ENCODE data around the gene KLK3.

The KLK3 gene

DNA sequence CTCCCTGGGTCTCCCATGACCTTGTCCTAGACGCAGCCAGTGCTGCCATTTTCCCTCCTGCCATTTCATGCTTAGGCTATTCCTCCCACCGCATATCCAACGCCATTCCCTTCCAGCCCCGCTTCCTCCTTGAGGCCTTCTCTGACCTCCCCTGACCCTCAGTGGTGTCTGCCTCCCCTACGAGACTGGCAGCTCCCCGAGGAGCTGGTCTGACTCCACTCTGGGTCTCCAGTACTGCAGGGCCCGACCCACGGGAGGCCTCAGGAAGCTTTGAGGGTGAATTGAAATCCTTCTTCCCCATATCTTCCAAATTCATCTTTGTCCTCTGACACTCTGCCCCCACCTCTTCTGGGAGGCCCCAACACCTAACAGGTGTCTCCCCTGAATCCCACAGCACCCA is 22.0 kb upstream of the KLK3 start:
- no peak for DNase-seq

DNA sequence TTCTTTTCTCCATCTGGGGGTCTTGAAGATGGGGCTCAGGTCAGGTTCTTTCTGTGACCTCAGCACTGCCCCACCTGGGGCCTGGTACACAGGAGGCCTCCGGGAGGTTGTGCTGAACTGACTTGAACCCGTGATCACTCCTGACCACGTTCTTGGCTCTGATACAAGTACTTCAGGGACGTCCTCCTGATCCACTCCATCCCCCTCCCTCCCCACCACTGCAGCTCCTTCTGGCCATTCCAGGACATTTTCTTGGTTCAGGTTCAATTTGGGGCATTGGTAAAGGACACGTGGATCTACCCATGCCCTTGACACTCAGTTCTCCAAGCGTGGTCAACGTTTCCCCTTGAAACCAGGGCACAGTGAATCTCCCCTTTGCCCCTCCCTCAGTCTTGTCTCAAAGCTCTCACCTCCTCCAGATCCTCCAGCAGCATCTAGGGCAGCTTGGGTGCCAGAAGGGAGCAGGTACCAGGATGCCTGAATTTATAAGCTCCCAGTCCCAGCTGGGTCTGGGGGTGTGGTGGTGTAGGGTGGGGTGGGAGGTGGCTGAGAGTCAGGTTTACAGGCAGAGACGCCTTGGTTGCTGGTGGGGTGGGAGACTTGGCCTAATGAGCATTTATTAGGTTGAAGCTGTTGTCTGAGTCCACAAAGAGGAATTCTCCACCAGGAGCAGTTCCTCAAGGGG is 21.5 kb upstream of the KLK3 start, which contains the start of gene KLK15:
Gene KLK15 (minus strand): TSS at position 458 of the 685 bp plus-strand sequence. CDS start 2,082 bp downstream, outside the sequence.
- DNase-seq = no peak

DNA sequence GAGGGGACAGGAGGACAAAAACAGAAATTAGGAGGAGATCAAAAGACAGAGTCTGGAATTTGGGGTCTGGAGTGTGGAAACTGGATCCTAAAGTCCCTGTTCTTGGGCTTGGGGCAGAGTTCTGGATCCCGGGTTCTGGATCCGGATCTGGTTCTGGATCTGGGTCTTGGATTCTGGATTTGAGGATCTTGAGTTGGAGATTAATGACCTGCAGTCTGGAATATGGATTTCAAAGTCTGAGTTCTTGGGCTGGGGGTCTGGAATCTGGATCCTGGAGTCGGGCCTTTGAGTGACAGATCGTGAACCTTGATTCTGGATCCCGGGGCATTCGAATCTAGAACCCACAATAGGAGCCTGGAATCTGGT is 20.9 kb upstream of the KLK3 start:
- no peak for DNase-seq

DNA sequence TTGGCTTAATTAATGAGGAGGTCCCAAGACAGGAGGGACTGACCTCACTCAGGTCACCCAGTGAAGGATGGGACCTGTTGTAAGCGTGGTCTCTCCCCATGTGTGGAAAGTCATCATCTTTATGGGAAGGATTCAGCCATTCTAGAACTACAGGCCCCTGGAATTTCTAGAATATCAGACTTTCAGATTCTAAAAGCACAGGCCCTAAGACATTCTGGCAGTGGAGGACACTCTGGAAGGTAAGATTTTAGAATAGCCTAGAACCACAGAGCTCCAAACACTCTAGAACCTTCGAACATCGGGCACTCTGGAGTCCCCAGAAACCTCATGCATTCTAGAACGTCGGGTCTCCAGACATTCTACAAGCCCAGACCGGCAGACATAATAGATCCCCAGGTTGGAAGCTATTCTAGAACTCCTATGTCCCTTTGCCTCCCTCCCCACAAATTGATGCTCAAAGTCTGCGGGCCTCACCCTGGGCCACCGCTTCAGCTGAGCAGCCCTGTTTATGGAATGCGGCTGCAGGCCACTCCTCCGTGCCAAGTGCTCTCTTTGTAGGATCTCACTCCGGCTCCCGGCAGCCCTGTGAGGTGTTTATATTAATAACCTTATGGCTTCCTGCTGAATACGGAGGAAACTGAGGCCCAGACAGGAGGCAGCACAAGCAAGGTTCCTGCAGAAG is 19.5 kb upstream of the KLK3 start:
- DNase-seq = no peak

DNA sequence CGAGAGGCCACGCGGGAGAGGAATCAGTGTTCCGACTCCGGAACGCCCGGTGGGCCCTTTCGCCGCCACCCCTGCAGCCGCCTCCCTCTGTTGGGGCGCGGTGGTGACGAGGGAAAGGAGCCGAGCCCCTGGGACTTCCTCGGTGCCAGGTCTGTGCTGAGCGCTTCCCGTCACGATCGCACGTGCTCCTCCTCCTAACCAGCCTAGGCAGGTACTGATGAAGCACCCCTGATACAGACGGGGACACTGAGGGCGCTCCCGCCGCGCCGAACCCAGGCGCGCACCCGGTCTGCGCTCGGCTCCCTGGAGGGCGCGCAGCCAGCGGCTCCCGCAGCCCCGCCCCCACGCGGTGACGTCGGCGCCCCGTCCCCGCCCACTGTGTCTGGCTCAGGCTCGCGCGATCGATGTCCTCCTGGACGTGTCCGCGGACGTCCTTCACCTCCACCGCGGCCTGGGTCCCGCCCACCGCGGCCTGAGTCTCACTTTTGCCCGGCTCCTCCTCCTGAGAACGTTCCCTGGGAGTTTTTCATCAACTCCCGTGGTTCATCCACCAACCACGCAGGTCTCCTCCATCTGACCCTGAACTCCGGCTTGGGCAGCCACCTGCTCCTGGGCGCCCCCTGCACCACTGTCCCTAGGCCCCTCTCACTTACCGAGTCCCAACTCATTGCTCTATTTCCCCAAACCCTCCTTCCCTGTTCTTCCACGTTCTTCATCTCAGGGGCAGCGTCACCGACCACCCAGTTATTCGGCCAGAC is 18.8 kb upstream of the KLK3 start:
- peak; percentile 85 for DNase-seq

DNA sequence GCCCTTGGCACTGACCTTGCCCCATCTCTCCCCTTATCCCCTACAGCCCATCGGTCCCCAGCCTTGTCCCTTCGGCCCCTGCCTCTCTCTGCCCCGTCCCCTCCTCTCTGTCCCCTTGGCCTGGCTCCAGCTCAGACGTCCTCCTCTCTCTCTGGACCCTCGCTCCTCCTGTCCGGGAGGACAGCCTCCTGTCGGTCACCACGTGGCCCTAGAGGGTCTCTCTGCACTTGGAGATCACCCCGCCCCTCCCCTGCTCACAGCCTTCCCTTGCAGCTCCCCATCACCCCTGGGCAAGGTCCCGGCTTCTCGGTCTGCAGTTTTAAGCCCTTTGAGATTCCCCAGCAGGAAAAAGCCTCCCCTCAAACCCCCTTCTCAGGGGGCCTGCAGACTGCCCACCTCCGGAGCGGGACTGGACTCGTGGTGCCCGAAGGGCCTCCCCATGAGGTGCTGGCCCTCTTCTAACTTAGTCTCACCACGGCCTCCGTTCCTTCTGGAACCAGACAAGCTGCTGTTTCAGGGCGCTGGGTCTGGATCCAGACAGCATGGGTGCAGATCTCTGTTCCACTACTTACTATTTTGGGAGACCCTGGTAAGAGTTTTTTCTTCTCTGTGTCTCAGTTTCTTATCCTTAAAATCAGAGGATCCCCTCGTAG is 18.0 kb upstream of the KLK3 start:
- DNase-seq = no peak

DNA sequence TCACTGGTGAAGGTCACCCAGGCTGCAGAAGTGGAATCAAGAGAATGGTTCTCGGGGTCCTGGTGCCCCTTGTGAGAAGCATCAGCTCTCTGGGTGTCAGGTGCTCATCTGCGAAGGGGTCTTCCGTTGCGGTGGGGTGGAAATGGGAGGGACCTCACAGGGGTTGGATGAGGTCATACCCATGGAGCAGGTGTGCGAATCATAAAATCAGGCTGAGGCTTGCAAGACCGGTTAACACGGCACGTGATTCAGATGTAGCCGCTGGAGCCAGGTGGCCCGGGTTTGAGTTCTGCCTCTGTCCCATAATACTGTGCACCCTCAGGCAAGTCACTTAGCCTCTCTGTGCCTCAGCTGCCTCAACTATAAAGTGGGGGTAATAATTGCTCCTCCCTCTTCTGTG is 17.4 kb upstream of the KLK3 start:
- no peak for DNase-seq

DNA sequence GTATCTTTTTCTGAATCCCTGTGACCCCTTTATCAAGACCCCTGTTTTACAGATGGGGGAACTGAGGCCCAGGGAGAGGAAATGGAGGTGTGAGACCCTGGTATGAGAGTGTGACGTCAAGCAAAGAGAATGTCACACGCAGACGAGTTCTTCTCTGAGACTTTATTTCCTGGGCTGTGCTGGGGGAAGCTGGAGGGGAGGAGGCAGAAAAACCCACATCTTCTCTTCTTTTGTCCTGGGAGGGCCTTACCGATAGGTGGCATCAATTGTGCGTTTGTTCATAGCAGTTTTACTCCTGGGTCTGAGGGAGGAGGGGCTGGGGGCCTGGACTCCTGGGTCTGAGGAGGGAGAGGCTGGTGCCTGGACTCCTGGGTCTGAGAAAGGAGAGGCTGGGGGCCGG is 16.5 kb upstream of the KLK3 start:
- no peak for DNase-seq

DNA sequence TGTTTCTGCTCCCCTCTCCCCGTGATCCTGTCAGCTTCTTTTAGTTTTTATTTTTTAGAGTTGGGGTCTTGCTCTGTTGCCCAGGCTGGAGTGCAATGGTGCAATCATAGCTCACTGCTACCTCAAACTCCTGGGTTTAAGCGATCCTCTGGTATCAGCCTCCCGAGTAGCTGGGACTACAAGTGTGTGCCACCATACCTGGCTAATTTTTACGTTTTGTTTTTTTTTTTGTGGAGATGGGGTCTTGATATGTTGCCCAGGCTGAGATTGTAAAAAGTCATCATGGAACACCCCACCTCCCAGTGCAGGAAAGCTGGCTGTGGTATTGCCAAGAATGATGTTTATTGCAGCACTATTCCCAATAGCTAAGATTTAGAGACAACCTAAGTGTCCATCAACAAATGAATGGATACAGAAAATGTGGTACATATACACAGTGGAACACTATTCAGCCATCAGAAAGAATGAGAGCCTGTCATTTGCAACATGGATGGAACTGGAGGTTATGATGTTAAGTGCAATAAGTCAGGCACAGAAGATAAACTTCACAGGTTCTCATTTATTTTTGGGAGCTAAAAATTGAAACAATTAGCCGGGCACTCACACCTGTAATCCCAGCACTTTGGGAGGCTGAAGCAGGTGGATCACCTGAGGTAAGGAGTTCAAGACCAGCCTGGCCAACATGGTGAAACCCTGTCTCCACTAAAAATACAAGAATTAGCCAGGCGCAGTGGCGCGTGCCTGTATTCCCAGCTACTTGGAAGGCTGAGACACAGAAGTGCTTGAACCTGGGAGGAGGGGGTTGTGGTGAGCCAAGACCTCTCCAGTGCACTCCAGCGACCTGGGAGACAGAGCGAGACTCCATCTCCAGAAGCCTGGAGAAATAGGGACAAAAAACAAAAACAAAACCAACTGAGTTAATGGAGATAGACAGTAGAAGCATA is 14.7 kb upstream of the KLK3 start:
- DNase-seq = no peak

DNA sequence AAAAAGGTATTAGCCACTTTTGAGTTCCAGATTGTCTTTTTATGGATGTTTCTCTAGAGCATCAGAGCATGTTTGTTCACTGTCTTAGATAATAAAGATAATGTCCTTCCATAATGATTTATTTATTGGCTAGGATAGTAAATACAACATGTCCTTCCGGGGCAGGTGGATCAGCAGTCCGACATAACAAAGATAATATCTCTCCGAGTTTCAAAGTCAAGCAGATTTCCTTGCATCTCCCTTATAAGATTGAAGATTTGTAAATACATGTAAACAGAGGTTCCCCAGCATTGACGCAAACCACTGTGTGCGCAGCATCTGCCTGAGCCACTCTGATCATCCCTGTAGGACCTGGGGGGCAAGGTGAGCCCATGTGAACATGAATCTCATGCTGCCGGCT is 12.6 kb upstream of the KLK3 start:
- DNase-seq = no peak

DNA sequence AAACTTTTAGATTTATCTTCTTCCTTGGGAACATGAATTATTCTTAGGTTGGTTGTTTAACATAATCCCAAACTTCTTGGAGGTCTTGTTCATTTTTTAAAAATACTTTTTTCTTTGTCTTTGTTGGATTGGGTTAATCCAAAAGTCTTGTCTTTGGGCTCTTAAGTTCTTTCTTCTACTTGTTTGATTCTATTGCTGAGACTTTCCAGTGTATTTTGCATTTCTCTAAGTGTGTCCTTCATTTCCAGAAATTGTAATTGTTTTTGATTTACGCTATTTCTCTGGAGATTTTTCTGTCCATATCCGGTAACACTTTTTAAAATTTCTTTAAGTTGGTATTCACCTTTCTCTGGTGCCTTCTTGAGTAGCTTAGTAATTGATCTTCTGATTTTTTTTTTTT is 11.5 kb upstream of the KLK3 start:
- DNase-seq = no peak

DNA sequence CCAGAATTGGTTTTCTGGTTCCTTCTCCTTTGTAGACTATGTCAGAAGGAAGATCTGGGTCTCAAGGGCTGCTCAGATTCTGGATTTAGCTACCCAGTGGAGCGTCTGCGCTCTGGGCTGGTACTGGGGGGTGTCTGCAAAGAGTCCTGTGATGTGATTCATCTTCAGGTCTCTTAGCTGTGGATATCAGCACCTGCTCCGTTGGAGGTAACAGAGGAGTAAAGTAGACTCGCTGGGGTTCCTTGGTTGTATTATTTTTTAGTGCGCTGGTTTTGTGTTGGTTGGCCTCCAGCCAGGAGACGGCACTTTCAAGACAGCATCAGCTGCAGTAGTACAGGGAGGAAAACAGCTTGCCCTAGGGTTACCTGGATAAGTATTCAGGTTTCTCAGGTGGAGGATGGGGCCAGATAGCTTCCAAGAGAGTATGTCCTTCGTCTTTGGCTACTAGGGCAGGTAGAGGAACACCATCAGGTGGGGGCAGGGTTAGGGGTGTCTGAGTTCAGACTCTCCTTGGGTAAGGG is 11.0 kb upstream of the KLK3 start:
- no peak for DNase-seq

DNA sequence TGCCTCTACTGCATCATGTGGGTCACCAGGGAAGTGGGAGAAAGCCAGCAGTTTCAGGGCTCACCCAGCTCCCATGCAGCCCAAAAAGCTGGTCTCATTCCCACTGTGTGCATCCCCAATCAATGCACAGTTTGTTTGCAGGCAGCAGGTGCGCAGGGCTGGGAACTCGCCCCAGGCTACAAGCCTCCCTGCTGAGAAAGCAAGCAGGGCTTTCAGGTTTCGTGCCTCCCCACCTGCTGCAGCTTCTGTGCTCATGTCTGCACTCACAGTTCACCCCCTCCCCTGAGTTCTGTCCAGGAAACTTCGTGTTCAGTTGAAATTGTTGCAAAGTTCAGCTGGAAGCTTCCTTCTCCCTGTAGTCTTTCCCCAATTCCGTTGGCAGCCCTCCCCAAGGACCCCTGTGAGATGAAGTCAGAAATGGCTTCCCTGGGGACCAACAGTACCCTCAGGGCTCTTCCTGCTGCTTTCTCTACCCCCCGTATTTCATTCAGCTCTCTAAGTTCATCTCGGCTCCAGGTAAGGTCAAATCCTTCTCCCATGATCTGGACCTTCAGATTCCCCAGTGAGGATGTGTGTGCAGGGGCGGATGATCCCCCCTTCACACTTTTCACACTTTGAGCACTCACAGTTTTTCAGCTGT is 10.3 kb upstream of the KLK3 start:
- DNase-seq = no peak

DNA sequence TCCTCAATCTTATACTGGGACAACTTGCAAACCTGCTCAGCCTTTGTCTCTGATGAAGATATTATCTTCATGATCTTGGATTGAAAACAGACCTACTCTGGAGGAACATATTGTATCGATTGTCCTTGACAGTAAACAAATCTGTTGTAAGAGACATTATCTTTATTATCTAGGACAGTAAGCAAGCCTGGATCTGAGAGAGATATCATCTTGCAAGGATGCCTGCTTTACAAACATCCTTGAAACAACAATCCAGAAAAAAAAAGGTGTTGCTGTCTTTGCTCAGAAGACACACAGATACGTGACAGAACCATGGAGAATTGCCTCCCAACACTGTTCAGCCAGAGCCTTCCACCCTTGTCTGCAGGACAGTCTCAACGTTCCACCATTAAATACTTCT is 4.0 kb upstream of the KLK3 start:
- DNase-seq = no peak

DNA sequence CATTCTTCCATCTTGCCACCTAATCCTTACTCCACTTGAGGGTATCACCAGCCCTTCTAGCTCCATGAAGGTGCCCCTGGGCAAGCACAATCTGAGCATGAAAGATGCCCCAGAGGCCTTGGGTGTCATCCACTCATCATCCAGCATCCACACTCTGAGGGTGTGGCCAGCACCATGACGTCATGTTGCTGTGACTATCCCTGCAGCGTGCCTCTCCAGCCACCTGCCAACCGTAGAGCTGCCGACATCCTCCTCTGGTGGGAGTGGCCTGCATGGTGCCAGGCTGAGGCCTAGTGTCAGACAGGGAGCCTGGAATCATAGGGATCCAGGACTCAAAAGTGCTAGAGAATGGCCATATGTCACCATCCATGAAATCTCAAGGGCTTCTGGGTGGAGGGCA is 3.1 kb upstream of the KLK3 start:
- no peak for DNase-seq

DNA sequence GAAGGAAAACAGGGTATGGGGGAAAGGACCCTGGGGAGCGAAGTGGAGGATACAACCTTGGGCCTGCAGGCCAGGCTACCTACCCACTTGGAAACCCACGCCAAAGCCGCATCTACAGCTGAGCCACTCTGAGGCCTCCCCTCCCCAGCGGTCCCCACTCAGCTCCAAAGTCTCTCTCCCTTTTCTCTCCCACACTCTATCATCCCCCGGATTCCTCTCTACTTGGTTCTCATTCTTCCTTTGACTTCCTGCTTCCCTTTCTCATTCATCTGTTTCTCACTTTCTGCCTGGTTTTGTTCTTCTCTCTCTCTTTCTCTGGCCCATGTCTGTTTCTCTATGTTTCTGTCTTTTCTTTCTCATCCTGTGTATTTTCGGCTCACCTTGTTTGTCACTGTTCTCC is 2.7 kb downstream of the KLK3 start:
- DNase-seq = no peak

DNA sequence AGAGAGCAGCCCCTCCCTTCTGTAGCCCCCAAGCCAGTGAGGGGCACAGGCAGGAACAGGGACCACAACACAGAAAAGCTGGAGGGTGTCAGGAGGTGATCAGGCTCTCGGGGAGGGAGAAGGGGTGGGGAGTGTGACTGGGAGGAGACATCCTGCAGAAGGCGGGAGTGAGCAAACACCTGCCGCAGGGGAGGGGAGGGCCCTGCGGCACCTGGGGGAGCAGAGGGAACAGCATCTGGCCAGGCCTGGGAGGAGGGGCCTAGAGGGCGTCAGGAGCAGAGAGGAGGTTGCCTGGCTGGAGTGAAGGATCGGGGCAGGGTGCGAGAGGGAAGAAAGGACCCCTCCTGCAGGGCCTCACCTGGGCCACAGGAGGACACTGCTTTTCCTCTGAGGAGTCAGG is 4.2 kb downstream of the KLK3 start:
- DNase-seq = no peak

DNA sequence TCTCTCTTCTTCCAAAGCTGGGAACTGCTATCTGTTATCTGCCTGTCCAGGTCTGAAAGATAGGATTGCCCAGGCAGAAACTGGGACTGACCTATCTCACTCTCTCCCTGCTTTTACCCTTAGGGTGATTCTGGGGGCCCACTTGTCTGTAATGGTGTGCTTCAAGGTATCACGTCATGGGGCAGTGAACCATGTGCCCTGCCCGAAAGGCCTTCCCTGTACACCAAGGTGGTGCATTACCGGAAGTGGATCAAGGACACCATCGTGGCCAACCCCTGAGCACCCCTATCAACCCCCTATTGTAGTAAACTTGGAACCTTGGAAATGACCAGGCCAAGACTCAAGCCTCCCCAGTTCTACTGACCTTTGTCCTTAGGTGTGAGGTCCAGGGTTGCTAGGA is 5.1 kb downstream of the KLK3 start:
- DNase-seq = no peak

DNA sequence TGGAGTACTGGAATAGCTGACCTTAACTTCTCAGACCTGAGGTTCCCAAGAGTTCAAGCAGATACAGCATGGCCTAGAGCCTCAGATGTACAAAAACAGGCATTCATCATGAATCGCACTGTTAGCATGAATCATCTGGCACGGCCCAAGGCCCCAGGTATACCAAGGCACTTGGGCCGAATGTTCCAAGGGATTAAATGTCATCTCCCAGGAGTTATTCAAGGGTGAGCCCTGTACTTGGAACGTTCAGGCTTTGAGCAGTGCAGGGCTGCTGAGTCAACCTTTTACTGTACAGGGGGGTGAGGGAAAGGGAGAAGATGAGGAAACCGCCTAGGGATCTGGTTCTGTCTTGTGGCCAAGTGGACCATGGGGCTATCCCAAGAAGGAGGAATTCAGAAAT is 6.3 kb downstream of the KLK3 start:
- DNase-seq = no peak

DNA sequence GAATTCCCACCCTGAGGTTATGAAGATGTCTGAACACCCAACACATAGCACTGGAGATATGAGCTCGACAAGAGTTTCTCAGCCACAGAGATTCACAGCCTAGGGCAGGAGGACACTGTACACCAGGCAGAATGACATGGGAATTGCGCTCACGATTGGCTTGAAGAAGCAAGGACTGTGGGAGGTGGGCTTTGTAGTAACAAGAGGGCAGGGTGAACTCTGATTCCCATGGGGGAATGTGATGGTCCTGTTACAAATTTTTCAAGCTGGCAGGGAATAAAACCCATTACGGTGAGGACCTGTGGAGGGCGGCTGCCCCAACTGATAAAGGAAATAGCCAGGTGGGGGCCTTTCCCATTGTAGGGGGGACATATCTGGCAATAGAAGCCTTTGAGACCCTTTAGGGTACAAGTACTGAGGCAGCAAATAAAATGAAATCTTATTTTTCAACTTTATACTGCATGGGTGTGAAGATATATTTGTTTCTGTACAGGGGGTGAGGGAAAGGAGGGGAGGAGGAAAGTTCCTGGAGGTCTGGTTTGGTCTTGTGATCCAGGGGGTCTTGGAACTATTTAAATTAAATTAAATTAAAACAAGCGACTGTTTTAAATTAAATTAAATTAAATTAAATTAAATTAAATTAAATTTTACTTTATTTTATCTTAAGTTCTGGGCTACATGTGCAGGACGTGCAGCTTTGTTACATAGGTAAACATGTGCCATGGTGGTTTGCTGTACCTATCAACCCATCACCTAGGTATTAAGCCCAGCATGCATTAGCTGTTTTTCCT is 7.0 kb downstream of the KLK3 start:
- DNase-seq = no peak

DNA sequence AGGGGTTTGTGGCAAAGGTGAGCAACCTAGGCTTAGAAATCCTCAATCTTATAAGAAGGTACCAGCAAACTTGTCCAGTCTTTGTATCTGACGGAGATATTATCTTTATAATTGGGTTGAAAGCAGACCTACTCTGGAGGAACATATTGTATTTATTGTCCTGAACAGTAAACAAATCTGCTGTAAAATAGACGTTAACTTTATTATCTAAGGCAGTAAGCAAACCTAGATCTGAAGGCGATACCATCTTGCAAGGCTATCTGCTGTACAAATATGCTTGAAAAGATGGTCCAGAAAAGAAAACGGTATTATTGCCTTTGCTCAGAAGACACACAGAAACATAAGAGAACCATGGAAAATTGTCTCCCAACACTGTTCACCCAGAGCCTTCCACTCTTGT is 14.8 kb downstream of the KLK3 start:
- DNase-seq = no peak
